Measurements from ENCODE around the gene CHST10. TPM values are rescaled to one million over a fixed set of nuclear protein-coding genes. Genes with fewer than 3 reads are reported as not detected.

CHST10 gene
- total and polyA plus RNA-seq, 10 of the 15 experiments (the other 5 are each of a cell fraction or from before 2014, with no cell fraction given): 2.0 to 22.5 (median 15.7) TPM

DNA sequence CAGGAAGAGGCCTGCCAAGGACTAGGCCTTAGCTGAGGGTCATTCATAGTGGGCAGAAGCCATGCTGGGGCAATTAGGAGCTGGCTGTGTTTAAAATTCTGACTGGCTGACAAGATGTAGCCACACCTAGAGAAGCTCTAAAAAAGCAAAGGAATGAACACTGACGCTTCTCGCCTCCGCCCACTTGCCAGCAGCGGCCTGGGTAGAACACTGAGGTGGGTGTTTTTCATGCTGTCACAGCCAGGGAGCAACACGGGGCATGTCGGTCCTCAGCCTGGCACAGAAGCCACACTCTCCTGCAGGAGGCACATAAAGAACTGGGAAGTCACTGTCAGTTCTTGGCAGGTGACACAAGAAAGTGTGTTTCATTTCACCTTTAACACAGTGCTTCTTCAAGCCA lies 10.4 kb downstream of the CHST10 start (continued):
- TF ChIP-seq ETV6 (conservative IDR thresholded peaks at IDR 0.05 in 1 of 2, IDR thresholded peaks at IDR 0.05 in 1 of 2; ENCODE audit: borderline replicate concordance in 1 of 2, low read depth in 1 of 2) (no peak), PAX5 (IDR thresholded peaks at IDR 0.05; ENCODE audit: borderline replicate concordance, low read depth, low read length) (no peak)
- TF ChIP-seq, protein P1, sequence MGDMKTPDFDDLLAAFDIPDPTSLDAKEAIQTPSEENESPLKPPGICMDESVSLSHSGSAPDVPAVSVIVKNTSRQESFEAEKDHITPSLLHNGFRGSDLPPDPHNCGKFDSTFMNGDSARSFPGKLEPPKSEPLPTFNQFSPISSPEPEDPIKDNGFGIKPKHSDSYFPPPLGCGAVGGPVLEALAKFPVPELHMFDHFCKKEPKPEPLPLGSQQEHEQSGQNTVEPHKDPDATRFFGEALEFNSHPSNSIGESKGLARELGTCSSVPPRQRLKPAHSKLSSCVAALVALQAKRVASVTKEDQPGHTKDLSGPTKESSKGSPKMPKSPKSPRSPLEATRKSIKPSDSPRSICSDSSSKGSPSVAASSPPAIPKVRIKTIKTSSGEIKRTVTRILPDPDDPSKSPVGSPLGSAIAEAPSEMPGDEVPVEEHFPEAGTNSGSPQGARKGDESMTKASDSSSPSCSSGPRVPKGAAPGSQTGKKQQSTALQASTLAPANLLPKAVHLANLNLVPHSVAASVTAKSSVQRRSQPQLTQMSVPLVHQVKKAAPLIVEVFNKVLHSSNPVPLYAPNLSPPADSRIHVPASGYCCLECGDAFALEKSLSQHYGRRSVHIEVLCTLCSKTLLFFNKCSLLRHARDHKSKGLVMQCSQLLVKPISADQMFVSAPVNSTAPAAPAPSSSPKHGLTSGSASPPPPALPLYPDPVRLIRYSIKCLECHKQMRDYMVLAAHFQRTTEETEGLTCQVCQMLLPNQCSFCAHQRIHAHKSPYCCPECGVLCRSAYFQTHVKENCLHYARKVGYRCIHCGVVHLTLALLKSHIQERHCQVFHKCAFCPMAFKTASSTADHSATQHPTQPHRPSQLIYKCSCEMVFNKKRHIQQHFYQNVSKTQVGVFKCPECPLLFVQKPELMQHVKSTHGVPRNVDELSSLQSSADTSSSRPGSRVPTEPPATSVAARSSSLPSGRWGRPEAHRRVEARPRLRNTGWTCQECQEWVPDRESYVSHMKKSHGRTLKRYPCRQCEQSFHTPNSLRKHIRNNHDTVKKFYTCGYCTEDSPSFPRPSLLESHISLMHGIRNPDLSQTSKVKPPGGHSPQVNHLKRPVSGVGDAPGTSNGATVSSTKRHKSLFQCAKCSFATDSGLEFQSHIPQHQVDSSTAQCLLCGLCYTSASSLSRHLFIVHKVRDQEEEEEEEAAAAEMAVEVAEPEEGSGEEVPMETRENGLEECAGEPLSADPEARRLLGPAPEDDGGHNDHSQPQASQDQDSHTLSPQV (IDR thresholded peaks at IDR 0.05): no peak

DNA sequence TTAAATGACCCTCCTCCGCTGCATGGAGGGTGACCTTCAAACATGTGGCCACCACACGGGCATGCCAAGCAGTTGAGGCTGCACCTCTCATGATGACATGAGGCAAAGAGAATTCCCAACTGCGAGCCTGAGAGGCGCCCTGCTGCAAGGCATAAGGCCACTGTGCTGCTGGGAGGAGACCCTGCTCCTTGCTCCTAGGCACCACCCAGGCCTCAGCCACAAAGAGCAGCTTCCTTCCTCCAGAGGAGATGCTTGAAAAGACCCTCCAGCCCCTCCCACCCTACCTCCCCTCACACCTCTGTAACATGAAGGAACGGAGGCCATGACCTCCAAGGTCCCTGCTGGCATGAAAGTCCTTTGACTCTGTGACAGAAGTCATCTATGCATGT lies 11.4 kb downstream of the CHST10 start:
- H3K4me3 ChIP-seq: no peak overlapping the region
- FAIRE-seq (no peak), DNase-seq (ENCODE audit: low read depth, low spot score) (no peak), ATAC-seq (no peak)
- H3K9ac ChIP-seq (ENCODE audit: control insufficient read depth, insufficient read depth, low read length): no peak overlapping the region
- ChIA-PET POLR2A (no interaction called here), SMC1A (ENCODE audit: uncharacterized antibody, unreplicated experiment) (no interaction called here), CTCF (interaction anchor here (0.6 kb wide), 1 partner anchor 11 kb away, joined by 3 read pairs; no protein-coding TSS in a partner anchor), RAD21 (ENCODE audit: unreplicated experiment) (no interaction called here)
- in situ Hi-C loops (cut with MboI): no loop called here
- H3K4me1 ChIP-seq (ENCODE audit: control insufficient read depth, insufficient read depth, low read length): no peaks in the 10 kb centered on the region
- no peaks in the 10 kb centered on the region; the same call in 1 of the 2 replicates for H4K20me1 ChIP-seq (ENCODE audit: control insufficient read depth, insufficient read depth)
- H3K4me2 ChIP-seq (ENCODE audit: control insufficient read depth, insufficient read depth): no peak overlapping the region
- H2AFZ ChIP-seq (ENCODE audit: control insufficient read depth, low read depth, low read length): no peak overlapping the region
- no peaks in the 10 kb centered on the region for H3K79me2 ChIP-seq (ENCODE audit: control insufficient read depth, insufficient read depth, low read length)
- intact Hi-C loops (cut with micrococcal nuclease; ENCODE audit: unreplicated experiment): no loop called here
- peaks cover 11 to 19% of the 10 kb centered on the region in 2 experiments; a peak in 3 of 4 replicates for H3K36me3 ChIP-seq (ENCODE audit: control insufficient read depth in 2 of 2, insufficient read depth in 2 of 2, low read length in 1 of 2)
- H3K27me3 ChIP-seq (replicated peaks in 1 of 2; ENCODE audit: control insufficient read depth in 2 of 2, insufficient read depth in 2 of 2, low read length in 1 of 2): no peaks in the 10 kb centered on the region
- 100% methylated on average over 5 of the region's 5 CpGs for WGBS (ENCODE audit: insufficient coverage, insufficient replicate concordance, low lambda C conversion rate, missing lambda C conversion rate)
- TF ChIP-seq, protein P2, sequence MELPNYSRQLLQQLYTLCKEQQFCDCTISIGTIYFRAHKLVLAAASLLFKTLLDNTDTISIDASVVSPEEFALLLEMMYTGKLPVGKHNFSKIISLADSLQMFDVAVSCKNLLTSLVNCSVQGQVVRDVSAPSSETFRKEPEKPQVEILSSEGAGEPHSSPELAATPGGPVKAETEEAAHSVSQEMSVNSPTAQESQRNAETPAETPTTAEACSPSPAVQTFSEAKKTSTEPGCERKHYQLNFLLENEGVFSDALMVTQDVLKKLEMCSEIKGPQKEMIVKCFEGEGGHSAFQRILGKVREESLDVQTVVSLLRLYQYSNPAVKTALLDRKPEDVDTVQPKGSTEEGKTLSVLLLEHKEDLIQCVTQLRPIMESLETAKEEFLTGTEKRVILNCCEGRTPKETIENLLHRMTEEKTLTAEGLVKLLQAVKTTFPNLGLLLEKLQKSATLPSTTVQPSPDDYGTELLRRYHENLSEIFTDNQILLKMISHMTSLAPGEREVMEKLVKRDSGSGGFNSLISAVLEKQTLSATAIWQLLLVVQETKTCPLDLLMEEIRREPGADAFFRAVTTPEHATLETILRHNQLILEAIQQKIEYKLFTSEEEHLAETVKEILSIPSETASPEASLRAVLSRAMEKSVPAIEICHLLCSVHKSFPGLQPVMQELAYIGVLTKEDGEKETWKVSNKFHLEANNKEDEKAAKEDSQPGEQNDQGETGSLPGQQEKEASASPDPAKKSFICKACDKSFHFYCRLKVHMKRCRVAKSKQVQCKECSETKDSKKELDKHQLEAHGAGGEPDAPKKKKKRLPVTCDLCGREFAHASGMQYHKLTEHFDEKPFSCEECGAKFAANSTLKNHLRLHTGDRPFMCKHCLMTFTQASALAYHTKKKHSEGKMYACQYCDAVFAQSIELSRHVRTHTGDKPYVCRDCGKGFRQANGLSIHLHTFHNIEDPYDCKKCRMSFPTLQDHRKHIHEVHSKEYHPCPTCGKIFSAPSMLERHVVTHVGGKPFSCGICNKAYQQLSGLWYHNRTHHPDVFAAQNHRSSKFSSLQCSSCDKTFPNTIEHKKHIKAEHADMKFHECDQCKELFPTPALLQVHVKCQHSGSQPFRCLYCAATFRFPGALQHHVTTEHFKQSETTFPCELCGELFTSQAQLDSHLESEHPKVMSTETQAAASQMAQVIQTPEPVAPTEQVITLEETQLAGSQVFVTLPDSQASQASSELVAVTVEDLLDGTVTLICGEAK (IDR thresholded peaks at IDR 0.05; ENCODE audit: borderline replicate concordance): no peak
- TF ChIP-seq CREM (IDR thresholded peaks at IDR 0.05; ENCODE audit: low read depth) (no peak), CBFB (IDR thresholded peaks at IDR 0.05; ENCODE audit: low read depth) (no peak), PML (IDR thresholded peaks at IDR 0.05; ENCODE audit: low read length) (no peak)
- H3K27ac ChIP-seq (ENCODE audit: control insufficient read depth, insufficient read depth): no peak overlapping the region
- no TSS peak for BruUV-seq (replicated peaks)
- H3K9me3 ChIP-seq (replicated peaks; ENCODE audit: control insufficient read depth, insufficient read depth, low read length): no peaks in the 10 kb centered on the region

Data from GM12878 (cell line).